ENCODE data around the gene SOX18. TPM values are rescaled to one million over a fixed set of nuclear protein-coding genes. Genes with fewer than 3 reads are reported as not detected.

SOX18 gene
- total and polyA plus RNA-seq, 2 of the 13 experiments (the other 11 are each of a cell fraction or from before 2014, with no cell fraction given): 1.6 to 1.9 TPM

DNA sequence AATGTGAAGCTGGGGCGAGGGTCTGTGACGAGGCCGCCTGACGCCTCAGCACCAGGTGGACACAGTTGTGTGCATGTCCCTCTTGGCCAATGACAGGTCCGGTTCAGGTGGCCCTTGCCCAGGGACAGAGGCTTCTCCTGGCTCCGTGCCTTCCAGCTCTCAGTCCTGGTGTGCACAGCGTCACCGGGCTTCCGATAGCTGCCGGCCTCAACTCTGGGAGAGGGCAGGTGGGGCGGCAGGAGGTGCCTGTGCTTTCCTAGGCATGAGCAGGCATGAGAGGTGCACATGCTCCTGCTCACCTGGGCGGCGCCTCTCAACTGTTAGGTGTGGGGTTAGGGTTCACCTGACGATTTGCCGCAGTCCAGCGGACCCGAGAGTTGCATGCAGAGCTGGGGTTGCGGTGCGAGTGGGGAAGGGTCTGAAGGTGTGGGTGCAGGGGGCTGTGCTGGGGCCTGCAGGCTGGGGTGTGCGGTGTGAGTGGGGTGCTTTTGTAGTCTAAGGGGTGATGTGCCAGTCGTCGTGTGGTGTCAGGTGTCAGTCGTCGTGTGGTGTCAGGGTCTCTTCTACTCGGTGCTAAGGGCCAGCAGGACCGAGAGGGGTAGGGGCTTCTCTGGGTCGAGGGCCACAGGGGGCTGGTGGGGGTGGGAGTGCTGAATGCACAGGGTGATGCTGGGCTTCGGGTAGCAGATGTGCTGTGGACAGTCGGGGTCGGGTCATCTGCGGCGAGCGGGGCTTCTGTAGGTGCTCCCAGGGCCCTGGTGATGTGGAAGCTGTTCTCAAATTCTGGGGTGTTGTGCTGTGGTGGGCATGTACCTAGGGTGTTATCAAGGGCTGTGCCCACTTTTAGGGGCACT lies 3.8 kb upstream of the SOX18 start (continued):
- TF ChIP-seq CREB1 (IDR thresholded peaks at IDR 0.05) (peak; percentile 59), CREB1 (CRISPR knock-in tag; IDR thresholded peaks at IDR 0.05) (no peak), SNAPC2 (CRISPR knock-in tag; IDR thresholded peaks at IDR 0.05) (peak; percentile 82; the same call in 1 of the 2 replicates), ZNF292 (CRISPR knock-in tag; IDR thresholded peaks at IDR 0.05; ENCODE audit: borderline replicate concordance, low read depth) (no peak; the same call in none of the 2 replicates), ELF4 (CRISPR knock-in tag; IDR thresholded peaks at IDR 0.05; ENCODE audit: borderline replicate concordance) (no peak), ZNF883 (CRISPR knock-in tag; IDR thresholded peaks at IDR 0.05; ENCODE audit: not compliant biosample characterization) (peak; percentile 26), PITX1 (CRISPR knock-in tag; IDR thresholded peaks at IDR 0.05) (peak; percentile 83), DMAP1 (CRISPR knock-in tag; IDR thresholded peaks at IDR 0.05) (0 out of 2 replicates have a peak, but pooled peaks have one; percentile 63), TCF7L2 (IDR thresholded peaks at IDR 0.05; ENCODE audit: low read depth, low read length) (no peak), MTERF4 (CRISPR knock-in tag; IDR thresholded peaks at IDR 0.05) (peak; percentile 90), MEF2D (CRISPR knock-in tag; IDR thresholded peaks at IDR 0.05) (0 out of 2 replicates have a peak, but pooled peaks have one; percentile 87), ZNF513 (CRISPR knock-in tag; conservative IDR thresholded peaks at IDR 0.05) (no peak), SPEN (CRISPR knock-in tag; IDR thresholded peaks at IDR 0.05; ENCODE audit: low read depth) (peak; percentile 26; the same call in 1 of the 2 replicates), ZNF263 (CRISPR knock-in tag; IDR thresholded peaks at IDR 0.05) (no peak), ZNF781 (CRISPR knock-in tag; IDR thresholded peaks at IDR 0.05; ENCODE audit: borderline replicate concordance, not compliant biosample characterization) (no peak), ZNF724P (CRISPR knock-in tag; IDR thresholded peaks at IDR 0.05; ENCODE audit: borderline replicate concordance) (peak; percentile 94), PRMT3 (CRISPR knock-in tag; IDR thresholded peaks at IDR 0.05; ENCODE audit: borderline replicate concordance, low read depth) (no peak), ZBTB42 (CRISPR knock-in tag; IDR thresholded peaks at IDR 0.05) (peak; percentile 67), ZBTB21 (CRISPR knock-in tag; IDR thresholded peaks at IDR 0.05) (peak; percentile 22), ZNF441 (CRISPR knock-in tag; IDR thresholded peaks at IDR 0.05; ENCODE audit: borderline replicate concordance) (peak; percentile 90), KDM3A (CRISPR knock-in tag; IDR thresholded peaks at IDR 0.05; ENCODE audit: low read depth) (0 out of 2 replicates have a peak, but pooled peaks have one; percentile 50), AKAP8 (CRISPR knock-in tag; IDR thresholded peaks at IDR 0.05) (peak; percentile 63; the same call in 1 of the 2 replicates), HDAC2 (CRISPR knock-in tag; IDR thresholded peaks at IDR 0.05) (peak; percentile 35; the same call in 1 of the 2 replicates)
- TF ChIP-seq, protein P1, sequence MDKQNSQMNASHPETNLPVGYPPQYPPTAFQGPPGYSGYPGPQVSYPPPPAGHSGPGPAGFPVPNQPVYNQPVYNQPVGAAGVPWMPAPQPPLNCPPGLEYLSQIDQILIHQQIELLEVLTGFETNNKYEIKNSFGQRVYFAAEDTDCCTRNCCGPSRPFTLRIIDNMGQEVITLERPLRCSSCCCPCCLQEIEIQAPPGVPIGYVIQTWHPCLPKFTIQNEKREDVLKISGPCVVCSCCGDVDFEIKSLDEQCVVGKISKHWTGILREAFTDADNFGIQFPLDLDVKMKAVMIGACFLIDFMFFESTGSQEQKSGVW (CRISPR knock-in tag; IDR thresholded peaks at IDR 0.05; ENCODE audit: borderline replicate concordance): no peak
- TF ChIP-seq, protein P2, sequence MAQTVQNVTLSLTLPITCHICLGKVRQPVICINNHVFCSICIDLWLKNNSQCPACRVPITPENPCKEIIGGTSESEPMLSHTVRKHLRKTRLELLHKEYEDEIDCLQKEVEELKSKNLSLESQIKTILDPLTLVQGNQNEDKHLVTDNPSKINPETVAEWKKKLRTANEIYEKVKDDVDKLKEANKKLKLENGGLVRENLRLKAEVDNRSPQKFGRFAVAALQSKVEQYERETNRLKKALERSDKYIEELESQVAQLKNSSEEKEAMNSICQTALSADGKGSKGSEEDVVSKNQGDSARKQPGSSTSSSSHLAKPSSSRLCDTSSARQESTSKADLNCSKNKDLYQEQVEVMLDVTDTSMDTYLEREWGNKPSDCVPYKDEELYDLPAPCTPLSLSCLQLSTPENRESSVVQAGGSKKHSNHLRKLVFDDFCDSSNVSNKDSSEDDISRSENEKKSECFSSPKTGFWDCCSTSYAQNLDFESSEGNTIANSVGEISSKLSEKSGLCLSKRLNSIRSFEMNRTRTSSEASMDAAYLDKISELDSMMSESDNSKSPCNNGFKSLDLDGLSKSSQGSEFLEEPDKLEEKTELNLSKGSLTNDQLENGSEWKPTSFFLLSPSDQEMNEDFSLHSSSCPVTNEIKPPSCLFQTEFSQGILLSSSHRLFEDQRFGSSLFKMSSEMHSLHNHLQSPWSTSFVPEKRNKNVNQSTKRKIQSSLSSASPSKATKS (CRISPR knock-in tag; IDR thresholded peaks at IDR 0.05): no peak

Measured in HepG2 (cell line).